ENCODE results near the gene COL18A1.
"Not testable (repeated sequence)": the region's sequence is repeated elsewhere in the genome, so short reads cannot be mapped to it uniquely, and the experiment has no call there.

COL18A1 gene

DNA sequence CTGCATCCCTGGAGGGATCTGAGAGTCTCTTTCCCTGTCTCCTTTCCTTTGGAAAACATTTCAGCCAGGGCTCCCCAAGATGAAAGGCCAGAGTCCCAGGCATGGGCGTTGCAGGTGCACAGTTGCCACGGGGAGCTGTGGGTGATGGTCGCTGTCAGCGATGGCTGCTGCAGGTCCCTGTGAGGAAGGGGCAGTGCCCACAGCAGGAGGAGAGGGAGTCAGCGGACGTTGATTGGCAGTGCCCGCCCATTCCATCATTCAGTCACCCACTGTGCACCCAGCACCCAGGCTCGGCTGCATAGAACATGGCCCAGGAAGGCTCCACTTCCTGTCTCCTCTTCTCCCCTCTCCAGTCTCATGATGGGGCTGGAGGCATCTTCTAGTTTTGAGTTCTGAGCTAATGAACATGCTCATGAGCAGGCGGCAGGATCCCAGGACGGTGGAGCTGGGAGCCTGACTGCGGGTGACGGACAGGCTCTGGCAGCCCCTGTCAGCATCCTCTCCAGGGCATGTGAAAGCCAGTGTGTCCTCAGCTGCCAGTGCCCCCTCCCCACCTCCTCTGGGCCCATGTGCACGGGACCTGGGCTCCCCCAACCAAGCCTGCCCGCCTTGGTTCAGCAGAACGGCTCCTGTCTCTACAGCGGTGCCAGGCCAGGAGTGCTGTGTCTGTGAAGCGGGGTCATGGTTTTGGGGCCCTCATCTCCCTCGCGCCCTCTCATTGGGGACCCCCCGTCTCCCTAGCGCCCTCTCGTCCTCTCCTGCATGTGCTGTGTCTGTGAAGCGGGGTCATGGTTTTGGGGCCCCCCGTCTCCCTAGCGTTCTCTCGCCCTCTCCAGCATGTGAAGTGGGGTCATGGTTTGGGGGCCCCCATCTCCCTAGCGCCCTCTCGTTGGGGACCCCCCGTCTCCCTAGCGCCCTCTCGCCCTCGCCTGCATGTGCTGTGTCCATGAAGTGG, 24.5 kb downstream of the COL18A1 start:
- DNase-seq: no peak

- DNase-seq: no peak
Measured at GRCh38 chr21:45430521-45431501, 25.8 kb downstream of the COL18A1 start.

GRCh38 chr21:45431781-45432572, 27.0 kb downstream of the COL18A1 start:
- DNase-seq: no peak

DNA sequence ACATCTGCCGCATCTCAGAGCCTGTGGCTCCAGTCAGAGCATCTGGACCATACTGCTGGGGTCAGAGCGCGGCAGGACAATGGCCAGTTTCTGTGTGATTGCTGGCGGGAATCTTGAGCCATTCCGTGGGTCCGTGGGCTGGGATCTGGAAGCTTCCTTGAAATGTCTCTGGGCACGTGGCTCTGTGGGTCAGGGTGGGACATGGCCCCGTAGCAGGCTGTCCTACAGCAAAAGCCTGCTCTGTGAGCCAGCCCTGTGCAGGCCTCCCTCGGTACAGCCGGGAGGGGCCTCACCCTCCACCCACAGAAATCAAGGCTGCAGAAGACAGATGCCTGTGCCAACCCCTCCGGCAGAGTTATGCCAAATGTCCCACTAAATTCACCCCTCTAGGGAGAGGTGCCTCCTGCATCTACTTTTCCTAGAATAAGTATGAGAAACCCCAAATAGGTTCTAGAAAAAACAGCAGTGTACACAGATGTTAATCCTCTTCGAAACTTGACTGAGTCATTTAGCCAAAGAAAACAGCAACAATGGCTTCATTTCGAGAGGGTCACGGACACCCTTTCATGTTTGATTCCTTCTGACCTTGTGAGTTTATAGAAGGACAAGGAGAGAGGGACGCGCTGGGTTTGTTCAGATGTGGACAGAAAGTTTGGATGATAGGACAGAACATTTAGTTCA, 27.8 kb downstream of the COL18A1 start:
- DNase-seq: no peak

DNA sequence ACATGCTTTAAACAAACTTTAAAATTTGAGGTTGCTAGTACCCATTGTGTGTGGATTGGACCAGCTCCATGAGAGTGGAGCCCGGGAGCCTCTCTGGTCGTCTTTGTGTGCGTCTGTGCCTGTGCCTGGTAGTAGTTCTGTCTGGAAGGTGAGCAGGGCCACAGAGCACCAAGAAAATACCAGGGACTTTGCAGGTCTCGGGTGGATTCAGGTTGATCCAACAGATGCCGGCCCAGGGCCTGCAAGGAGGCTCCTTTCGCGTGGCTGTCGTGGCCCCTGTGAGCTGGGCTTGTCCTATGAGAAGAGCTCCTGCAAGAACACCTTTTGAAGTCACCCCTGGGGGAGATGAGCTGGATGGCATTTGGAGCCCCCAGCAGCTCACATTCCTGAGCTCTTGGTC, 28.3 kb downstream of the COL18A1 start:
- DNase-seq: no peak

DNA sequence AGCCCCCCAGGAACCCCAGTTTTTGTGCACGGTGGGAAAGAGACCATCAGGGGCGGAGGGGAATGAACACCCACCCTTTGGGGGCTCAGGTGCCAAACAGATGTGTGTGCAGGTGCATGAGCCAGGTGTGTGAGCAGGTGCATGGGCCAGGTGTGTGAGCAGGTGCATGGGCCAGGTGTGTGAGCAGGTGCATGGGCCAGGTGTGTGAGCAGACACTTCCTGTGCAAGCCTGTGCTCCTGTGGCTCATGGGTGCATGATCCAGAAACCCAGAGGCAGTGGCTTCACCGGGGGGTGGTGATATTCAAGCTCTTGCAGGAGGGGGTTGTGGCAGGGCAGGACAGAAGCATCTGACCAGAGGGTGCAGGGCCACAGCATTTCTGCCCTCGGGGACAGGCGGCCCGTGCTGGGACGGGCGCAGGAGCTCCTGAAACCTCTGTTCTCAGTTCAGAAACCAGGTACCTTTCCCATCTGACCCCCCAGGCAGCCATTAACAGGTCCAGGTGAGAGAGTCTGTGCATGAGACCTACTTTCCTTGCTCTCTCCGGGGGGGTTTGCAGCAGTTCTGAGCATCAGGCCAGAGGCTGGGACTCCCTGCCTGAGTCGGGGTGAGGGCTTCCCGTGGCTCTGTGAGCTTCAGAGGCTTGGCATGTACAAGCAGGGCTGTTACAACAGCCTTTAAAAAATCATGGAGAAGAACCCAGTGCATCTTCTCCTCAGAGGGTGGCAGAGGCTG, 29.1 kb downstream of the COL18A1 start:
- no peak for DNase-seq

DNA sequence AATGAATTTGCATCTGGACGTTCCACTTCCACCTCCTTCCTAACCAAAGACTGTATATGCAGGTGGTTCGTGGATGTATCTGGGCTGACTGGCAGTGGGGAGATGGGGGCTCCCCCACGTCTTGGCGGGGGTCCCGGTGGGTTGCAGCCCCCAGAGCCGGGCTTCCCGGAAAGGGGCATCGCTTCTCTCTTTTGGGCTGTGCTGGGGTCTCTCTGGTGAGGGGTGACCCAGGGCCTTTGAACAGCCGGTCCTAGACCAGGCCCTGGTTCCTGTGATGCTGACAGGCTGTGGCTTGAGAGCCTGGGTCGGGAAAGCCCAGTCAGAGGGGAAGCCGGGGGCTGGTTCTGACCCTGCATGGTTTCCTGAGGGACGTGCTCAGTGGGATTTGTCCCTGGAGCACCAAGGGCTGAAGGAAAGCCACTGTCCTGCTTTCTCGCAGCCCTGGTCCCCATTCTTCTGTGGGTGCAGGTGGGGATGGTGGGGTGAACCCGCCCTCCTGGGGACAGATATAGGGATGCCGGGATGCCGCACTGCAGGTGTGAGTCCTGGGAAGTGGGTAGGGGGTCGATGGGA, 29.8 kb downstream of the COL18A1 start:
- no peak for DNase-seq

GRCh38 chr21:45435405-45435981, 30.5 kb downstream of the COL18A1 start:
- DNase-seq: no peak

GRCh38 chr21:45436351-45437065, 31.5 kb downstream of the COL18A1 start:
- no peak for DNase-seq

DNA sequence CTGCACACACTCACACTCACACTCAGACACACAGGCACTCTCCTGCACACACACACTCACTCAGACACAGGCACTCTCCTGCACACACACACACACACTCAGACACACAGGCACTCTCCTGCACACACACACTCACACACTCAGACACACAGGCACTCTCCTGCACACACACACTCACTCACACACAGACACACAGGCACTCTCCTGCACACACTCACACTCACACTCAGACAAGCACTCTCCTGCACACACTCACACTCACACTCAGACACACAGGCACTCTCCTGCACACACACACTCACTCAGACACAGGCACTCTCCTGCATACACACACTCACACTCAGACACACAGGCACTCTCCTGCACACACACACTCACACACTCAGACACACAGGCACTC, 32.9 kb downstream of the COL18A1 start:
- DNase-seq: not testable (repeated sequence)

DNA sequence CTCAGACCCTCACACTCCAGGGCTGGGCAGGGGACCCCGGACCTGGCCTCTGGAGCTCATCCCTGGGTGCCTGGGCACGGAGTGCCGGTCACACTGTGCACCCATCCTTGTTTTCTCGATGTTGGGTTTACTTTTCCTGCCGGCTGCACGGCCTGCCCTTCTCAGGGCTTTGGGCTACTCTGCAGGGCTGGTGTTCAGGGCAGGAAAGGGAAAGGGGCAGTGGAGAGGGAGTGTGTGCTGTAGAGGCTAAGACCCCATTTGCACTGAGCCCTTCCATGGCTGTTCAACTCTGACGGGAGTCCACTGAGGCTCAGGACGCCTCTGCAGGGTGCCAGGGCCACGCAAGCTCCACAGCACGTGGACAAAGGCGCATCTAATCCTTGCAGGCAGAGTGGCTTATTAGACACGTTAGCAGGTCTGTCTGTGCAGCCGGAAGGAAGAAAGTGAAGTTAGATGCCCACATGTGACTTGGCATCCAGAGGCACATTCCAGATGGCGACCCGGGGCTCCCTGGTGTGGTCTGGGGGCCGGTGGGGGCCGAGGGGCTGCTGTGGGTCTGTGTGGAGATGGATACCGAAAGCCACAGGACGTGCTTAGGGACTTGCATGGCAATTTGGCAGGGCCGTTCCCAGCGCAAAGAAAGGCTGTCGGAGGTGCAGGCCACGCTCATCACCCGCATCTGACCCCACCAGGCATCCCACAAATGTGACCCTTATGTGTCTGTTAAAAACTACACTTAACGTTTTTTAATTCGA, 33.6 kb downstream of the COL18A1 start:
- DNase-seq: no peak

- DNase-seq: peak; percentile 2
Measured at GRCh38 chr21:45439161-45439872, 34.4 kb downstream of the COL18A1 start.

GRCh38 chr21:45439901-45440461, 35.0 kb downstream of the COL18A1 start:
- no peak for DNase-seq

- no peak for DNase-seq
Measured at GRCh38 chr21:45440736-45441350, 35.9 kb downstream of the COL18A1 start.

- DNase-seq: no peak
Measured at GRCh38 chr21:45441431-45442255, 36.7 kb downstream of the COL18A1 start.

DNA sequence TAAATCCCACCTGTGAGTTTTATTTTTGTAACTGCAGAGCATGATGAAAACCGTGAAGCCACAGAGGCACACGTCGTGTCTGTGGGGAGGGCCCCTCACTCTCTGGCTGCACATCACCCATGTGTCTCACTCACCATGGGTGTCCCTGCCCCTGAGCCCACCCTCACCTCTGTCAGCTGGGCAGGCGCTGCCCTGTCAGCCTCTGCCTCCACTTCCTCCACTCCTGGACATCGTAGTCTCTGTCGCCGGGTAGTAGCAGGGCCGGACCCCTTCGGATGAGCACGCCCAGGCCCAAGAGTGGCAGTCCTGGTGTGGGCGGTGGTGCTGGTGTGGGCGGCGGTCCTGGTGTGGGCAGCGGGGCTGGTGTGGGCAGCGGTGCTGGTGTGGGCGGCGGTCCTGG, 37.3 kb downstream of the COL18A1 start:
- no peak for DNase-seq

Data from NCI-H774 (cell line).